Activated CD4-positive, alpha-beta T cell treated with anti-CD3 and anti-CD28 coated beads for 36 hours (primary cell): ENCODE data around the gene GADD45G. TPM values are rescaled to one million over a fixed set of nuclear protein-coding genes. Genes with fewer than 3 reads are reported as not detected.

Experiments
- ATAC-seq: fragments of 200-7000 bp; cut with Tn5 transposase; one replicate; pipeline ENCODE4 v1.10.0; 2021; ENCODE audit warnings: mild to moderate bottlenecking, moderate library complexity
- CTCF ChIA-PET: fragments of 350-600 bp; sonication (Branson Sonifier 250); formaldehyde crosslinking; loops from one replicate; lab custom pipeline; 2021; ENCODE audit warnings: antibody characterized with exemption; lab: Charles Lee
- POLR2A ChIA-PET: fragments of 350-600 bp; sonication (Branson Sonifier 250); formaldehyde crosslinking; loops from one replicate; lab custom pipeline; 2021; ENCODE audit warnings: antibody characterized with exemption, inconsistent platforms; lab: Charles Lee
- DNase-seq: peaks from one replicate; pipeline ENCODE4 v3.0.0-alpha.2; 2020
- H3K27ac Mint-ChIP-seq: one replicate; pipeline ENCODE4 v1.8.0; 2021; ENCODE audit warnings: mixed read lengths
- H3K27me3 Mint-ChIP-seq: one replicate; pipeline ENCODE4 v1.8.0; 2021; ENCODE audit warnings: mixed read lengths
- H3K36me3 Mint-ChIP-seq: one replicate; pipeline ENCODE4 v1.8.0; 2021; ENCODE audit warnings: low read depth, mixed read lengths
- H3K4me1 Mint-ChIP-seq: one replicate; pipeline ENCODE4 v1.8.0; 2021; ENCODE audit warnings: mixed read lengths
- H3K4me3 Mint-ChIP-seq: one replicate; pipeline ENCODE4 v1.8.0; 2021; ENCODE audit warnings: mild to moderate bottlenecking, moderate library complexity, mixed read lengths
- H3K9me3 Mint-ChIP-seq: one replicate; pipeline ENCODE4 v1.8.0; 2021; ENCODE audit warnings: low read depth, mixed read lengths
- intact Hi-C, 2 experiments: fragments of 100-400 bp; cut with DNase I in 1 of 2; cut with micrococcal nuclease in 1 of 2; formaldehyde crosslinking; loops; one replicate each; pipeline versions ENCODE4 v1.14.2 to v1.15.1; 2022 to 2024; cut with DNase I, micrococcal nuclease
- total RNA-seq, 2 experiments: library from RNA; stranded (reverse); gene quantifications; one replicate each; pipeline ENCODE4 v1.2.3, GENCODE V29; 2021

The GADD45G gene
- total RNA-seq, 2 experiments from 2014 or later = 1.2 to 1.6 TPM

GRCh38 chr9:89621676-89622075 is 16.9 kb downstream of the GADD45G start:
- no peaks in the 10 kb centered on the region for H3K36me3 Mint-ChIP-seq
- ATAC-seq (no peak), DNase-seq (no peak)
- ChIA-PET CTCF (interaction anchor here (0.7 kb wide), 1 partner anchor 352 kb away, joined by 3 read pairs; no protein-coding TSS in a partner anchor), POLR2A (no interaction called here)
- H3K27me3 Mint-ChIP-seq = no peaks in the 10 kb centered on the region
- no peaks in the 10 kb centered on the region for H3K9me3 Mint-ChIP-seq
- H3K4me3 Mint-ChIP-seq = no peak overlapping the region
- intact Hi-C loops = no loop called here
- no peaks in the 10 kb centered on the region for H3K4me1 Mint-ChIP-seq
- no peak overlapping the region for H3K27ac Mint-ChIP-seq

- H3K4me1 Mint-ChIP-seq = no peaks in the 10 kb centered on the region
- no peak overlapping the region for H3K27ac Mint-ChIP-seq
- H3K36me3 Mint-ChIP-seq = no peaks in the 10 kb centered on the region
- ChIA-PET CTCF (interaction anchor here (0.6 to 1.1 kb wide), 3 partner anchors 20 to 479 kb away, joined by 3 read pairs; no protein-coding TSS in a partner anchor), POLR2A (no interaction called here)
- H3K9me3 Mint-ChIP-seq = no peaks in the 10 kb centered on the region
- H3K27me3 Mint-ChIP-seq = no peaks in the 10 kb centered on the region
- no peak overlapping the region for H3K4me3 Mint-ChIP-seq
- no peak for ATAC-seq
- intact Hi-C loops = no loop called here
- no peak for DNase-seq
Measured at GRCh38 chr9:89622933-89623861, 18.4 kb downstream of the GADD45G start.

GRCh38 chr9:89623925-89624420 is 19.2 kb downstream of the GADD45G start:
- CTCF ChIA-PET = interaction anchor here (0.6 to 0.7 kb wide), 2 partner anchors 26 to 52 kb away, joined by 3 read pairs; no protein-coding TSS in a partner anchor
- H3K4me3 Mint-ChIP-seq = no peak overlapping the region
- ATAC-seq (no peak), DNase-seq (no peak)
- no peaks in the 10 kb centered on the region for H3K9me3 Mint-ChIP-seq
- intact Hi-C loops = no loop called here
- H3K27me3 Mint-ChIP-seq = no peaks in the 10 kb centered on the region
- no peaks in the 10 kb centered on the region for H3K4me1 Mint-ChIP-seq
- no peak overlapping the region for H3K27ac Mint-ChIP-seq
- no peaks in the 10 kb centered on the region for H3K36me3 Mint-ChIP-seq
- POLR2A ChIA-PET = no interaction called here

GRCh38 chr9:89625721-89626687 is 21.2 kb downstream of the GADD45G start:
- no peaks in the 10 kb centered on the region for H3K9me3 Mint-ChIP-seq
- ChIA-PET POLR2A (no interaction called here), CTCF (interaction anchor here (0.7 to 1.4 kb wide), 4 partner anchors 10 to 476 kb away, joined by 3 to 4 read pairs (median 3); no protein-coding TSS in a partner anchor)
- ATAC-seq = no peak
- no peaks in the 10 kb centered on the region for H3K36me3 Mint-ChIP-seq
- H3K27ac Mint-ChIP-seq = no peak overlapping the region
- no peak overlapping the region for H3K4me3 Mint-ChIP-seq
- H3K27me3 Mint-ChIP-seq = no peaks in the 10 kb centered on the region
- intact Hi-C loops = no loop called here
- H3K4me1 Mint-ChIP-seq = no peaks in the 10 kb centered on the region
- DNase-seq = no peak

GRCh38 chr9:89626741-89627265 is 22.0 kb downstream of the GADD45G start:
- DNase-seq (no peak), ATAC-seq (no peak)
- Mint-ChIP-seq H3K4me1 (no peaks in the 10 kb centered on the region), H3K27me3 (no peaks in the 10 kb centered on the region), H3K9me3 (no peaks in the 10 kb centered on the region), H3K27ac (no peak overlapping the region), H3K4me3 (no peak overlapping the region), H3K36me3 (no peaks in the 10 kb centered on the region)
- ChIA-PET POLR2A (no interaction called here), CTCF (interaction anchor here (1.0 to 1.4 kb wide), 2 partner anchors 12 to 475 kb away, joined by 3 read pairs; no protein-coding TSS in a partner anchor)
- intact Hi-C loops = no loop called here

GRCh38 chr9:89628601-89629000 is 23.8 kb downstream of the GADD45G start:
- no peaks in the 10 kb centered on the region for H3K9me3 Mint-ChIP-seq
- H3K4me3 Mint-ChIP-seq = no peak overlapping the region
- H3K4me1 Mint-ChIP-seq = no peaks in the 10 kb centered on the region
- intact Hi-C loops = no loop called here
- no peaks in the 10 kb centered on the region for H3K36me3 Mint-ChIP-seq
- ATAC-seq (no peak), DNase-seq (no peak)
- no peak overlapping the region for H3K27ac Mint-ChIP-seq
- CTCF ChIA-PET = interaction anchor here (1.3 to 1.5 kb wide), 3 partner anchors 26 to 35 kb away, joined by 4 to 5 read pairs (median 5); no protein-coding TSS in a partner anchor
- H3K27me3 Mint-ChIP-seq = no peaks in the 10 kb centered on the region
- POLR2A ChIA-PET = no interaction called here

GRCh38 chr9:89629081-89629976 is 24.5 kb downstream of the GADD45G start:
- intact Hi-C loops = no loop called here
- POLR2A ChIA-PET = interaction anchor here (0.6 kb wide), 1 partner anchor 87 kb away, joined by 3 read pairs; no protein-coding TSS in a partner anchor
- DNase-seq (no peak), ATAC-seq (no peak)
- H3K4me1 Mint-ChIP-seq = no peaks in the 10 kb centered on the region
- H3K27ac Mint-ChIP-seq = no peak overlapping the region
- H3K9me3 Mint-ChIP-seq = no peaks in the 10 kb centered on the region
- no peaks in the 10 kb centered on the region for H3K27me3 Mint-ChIP-seq
- H3K4me3 Mint-ChIP-seq = no peak overlapping the region
- CTCF ChIA-PET = interaction anchor here (0.7 to 1.5 kb wide), 5 partner anchors 27 to 472 kb away, joined by 3 to 5 read pairs (median 4); no protein-coding TSS in a partner anchor
- no peaks in the 10 kb centered on the region for H3K36me3 Mint-ChIP-seq

- CTCF ChIA-PET = interaction anchor here (0.7 to 1.0 kb wide), 2 partner anchors 12 to 32 kb away, joined by 3 to 5 read pairs; no protein-coding TSS in a partner anchor
- Mint-ChIP-seq H3K4me1 (peaks cover 3% of the 10 kb centered on the region), H3K9me3 (no peaks in the 10 kb centered on the region), H3K27me3 (no peaks in the 10 kb centered on the region), H3K27ac (no peak overlapping the region), H3K4me3 (no peak overlapping the region), H3K36me3 (no peaks in the 10 kb centered on the region)
- POLR2A ChIA-PET = no interaction called here
- ATAC-seq = no peak
- intact Hi-C loops = no loop called here
- no peak for DNase-seq
Measured at GRCh38 chr9:89630508-89630907, 25.7 kb downstream of the GADD45G start.

GRCh38 chr9:89631384-89631783 is 26.6 kb downstream of the GADD45G start:
- intact Hi-C loops = no loop called here
- DNase-seq (no peak), ATAC-seq (no peak)
- H3K4me1 Mint-ChIP-seq = peaks cover 3% of the 10 kb centered on the region
- POLR2A ChIA-PET = no interaction called here
- H3K9me3 Mint-ChIP-seq = no peaks in the 10 kb centered on the region
- no peaks in the 10 kb centered on the region for H3K27me3 Mint-ChIP-seq
- no peaks in the 10 kb centered on the region for H3K36me3 Mint-ChIP-seq
- H3K4me3 Mint-ChIP-seq = no peak overlapping the region
- no peak overlapping the region for H3K27ac Mint-ChIP-seq
- CTCF ChIA-PET = no interaction called here

- no peak for ATAC-seq
- Mint-ChIP-seq H3K27ac (no peak overlapping the region), H3K27me3 (no peaks in the 10 kb centered on the region), H3K4me1 (peaks cover 3% of the 10 kb centered on the region), H3K4me3 (no peak overlapping the region), H3K36me3 (no peaks in the 10 kb centered on the region), H3K9me3 (no peaks in the 10 kb centered on the region)
- CTCF ChIA-PET = interaction anchor here (0.7 kb wide), 1 partner anchor 23 kb away, joined by 5 read pairs; no protein-coding TSS in a partner anchor
- POLR2A ChIA-PET = no interaction called here
- intact Hi-C loops = no loop called here
- no peak for DNase-seq
Measured at GRCh38 chr9:89632192-89632733, 27.5 kb downstream of the GADD45G start.
